ENCODE data around the gene SH3BGR.

DNA sequence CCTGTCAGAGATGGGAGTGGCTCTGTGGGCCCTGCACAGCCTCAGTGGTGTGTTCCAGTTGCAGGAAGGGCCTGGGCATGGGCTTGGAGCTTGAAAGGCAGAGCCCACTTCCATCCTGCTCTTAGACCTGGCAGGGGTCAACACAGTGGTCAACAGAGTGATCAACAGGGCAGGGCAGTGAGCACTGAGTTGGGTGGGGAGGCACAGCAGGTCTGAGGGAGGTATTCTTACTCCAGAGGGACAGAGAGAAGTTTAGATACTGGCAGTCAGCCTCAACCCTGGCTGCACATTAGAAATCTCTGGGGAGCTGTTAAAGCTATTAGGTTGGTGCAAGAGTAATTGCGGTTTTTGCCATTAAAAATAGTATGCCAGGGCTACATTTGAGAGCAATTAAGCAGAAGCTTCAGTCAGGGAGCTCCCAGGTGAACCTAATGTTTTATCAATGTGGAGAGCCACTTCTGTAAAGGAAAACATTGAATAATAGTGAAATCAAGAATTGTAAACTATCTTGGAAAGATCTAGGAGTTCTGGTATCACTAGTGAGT lies 37.7 kb downstream of the SH3BGR start:
- TF ChIP-seq POLR2A (IDR thresholded peaks at IDR 0.05): no peak
- TF ChIP-seq, protein P1, sequence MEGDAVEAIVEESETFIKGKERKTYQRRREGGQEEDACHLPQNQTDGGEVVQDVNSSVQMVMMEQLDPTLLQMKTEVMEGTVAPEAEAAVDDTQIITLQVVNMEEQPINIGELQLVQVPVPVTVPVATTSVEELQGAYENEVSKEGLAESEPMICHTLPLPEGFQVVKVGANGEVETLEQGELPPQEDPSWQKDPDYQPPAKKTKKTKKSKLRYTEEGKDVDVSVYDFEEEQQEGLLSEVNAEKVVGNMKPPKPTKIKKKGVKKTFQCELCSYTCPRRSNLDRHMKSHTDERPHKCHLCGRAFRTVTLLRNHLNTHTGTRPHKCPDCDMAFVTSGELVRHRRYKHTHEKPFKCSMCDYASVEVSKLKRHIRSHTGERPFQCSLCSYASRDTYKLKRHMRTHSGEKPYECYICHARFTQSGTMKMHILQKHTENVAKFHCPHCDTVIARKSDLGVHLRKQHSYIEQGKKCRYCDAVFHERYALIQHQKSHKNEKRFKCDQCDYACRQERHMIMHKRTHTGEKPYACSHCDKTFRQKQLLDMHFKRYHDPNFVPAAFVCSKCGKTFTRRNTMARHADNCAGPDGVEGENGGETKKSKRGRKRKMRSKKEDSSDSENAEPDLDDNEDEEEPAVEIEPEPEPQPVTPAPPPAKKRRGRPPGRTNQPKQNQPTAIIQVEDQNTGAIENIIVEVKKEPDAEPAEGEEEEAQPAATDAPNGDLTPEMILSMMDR (IDR thresholded peaks at IDR 0.05): no peak

Measured in body of pancreas (tissue), 4 donors.